Measurements from ENCODE around the gene GABRA4. TPM values are rescaled to one million over a fixed set of nuclear protein-coding genes. Genes with fewer than 3 reads are reported as not detected.

Gene GABRA4
- total RNA-seq: not detected in 2 replicates

DNA sequence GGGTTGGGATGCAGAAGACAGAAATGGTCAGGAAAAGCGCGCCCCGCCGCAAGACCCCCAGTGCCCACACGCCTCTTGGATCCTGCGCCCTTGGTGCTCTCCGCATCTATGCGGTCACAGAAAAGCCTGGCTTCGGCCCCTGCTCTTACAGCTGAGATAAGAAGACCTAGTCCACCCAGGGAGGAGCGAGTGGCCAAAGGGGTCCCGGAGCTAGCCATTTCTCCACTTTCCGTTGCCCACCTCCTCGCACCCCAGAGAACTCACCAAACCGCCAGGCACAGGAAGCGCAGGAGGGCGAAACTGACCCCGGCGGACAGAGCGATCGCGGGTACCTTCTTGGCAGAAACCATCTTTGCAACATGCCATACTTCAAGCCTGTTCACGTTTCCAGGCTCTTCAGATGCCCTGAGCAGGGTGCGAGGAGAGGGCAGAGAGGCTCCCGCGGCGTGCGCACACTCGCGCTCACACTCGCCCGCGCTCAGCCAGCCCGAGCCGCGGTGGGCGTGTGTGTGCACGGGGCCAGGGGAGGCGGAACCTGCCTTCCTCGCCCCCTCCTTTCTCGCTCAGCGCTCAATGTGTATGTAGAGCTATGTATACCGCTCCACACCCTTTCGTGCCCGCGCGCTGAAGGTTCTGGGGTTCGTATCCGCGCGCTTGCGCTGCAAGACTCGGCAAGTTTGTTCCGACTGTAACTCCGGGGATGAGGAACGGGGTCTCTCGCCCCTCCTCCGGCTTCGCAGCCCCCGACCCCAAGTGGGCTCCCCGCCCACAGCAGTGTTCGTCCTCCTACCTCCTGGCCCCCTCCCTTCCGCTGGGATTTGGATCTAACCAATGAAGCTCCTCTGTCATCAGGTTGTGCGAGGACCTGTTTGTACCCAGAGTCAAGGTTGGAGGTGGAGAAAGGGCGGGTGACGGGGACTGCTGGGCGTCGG lies at the start of gene GABRA4:
Gene GABRA4, minus strand, starts transcription at position 507 of the 932 bp plus-strand sequence. Its CDS starts 157 bp downstream, at position 350.
- TF ChIP-seq, protein P1, sequence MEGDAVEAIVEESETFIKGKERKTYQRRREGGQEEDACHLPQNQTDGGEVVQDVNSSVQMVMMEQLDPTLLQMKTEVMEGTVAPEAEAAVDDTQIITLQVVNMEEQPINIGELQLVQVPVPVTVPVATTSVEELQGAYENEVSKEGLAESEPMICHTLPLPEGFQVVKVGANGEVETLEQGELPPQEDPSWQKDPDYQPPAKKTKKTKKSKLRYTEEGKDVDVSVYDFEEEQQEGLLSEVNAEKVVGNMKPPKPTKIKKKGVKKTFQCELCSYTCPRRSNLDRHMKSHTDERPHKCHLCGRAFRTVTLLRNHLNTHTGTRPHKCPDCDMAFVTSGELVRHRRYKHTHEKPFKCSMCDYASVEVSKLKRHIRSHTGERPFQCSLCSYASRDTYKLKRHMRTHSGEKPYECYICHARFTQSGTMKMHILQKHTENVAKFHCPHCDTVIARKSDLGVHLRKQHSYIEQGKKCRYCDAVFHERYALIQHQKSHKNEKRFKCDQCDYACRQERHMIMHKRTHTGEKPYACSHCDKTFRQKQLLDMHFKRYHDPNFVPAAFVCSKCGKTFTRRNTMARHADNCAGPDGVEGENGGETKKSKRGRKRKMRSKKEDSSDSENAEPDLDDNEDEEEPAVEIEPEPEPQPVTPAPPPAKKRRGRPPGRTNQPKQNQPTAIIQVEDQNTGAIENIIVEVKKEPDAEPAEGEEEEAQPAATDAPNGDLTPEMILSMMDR (IDR thresholded peaks at IDR 0.05): no peak
- intact Hi-C loops (cut with micrococcal nuclease): no loop called here
- Mint-ChIP-seq H3K27ac (no peak within 1 kb of the TSS), H3K27me3 (peaks cover 36% of the 10 kb centered on the region), H3K36me3 (ENCODE audit: low read depth) (no peaks in the 10 kb centered on the region), H3K9me3 (no peaks in the 10 kb centered on the region), H3K4me3 (no peak within 1 kb of the TSS), H3K4me1 (peaks cover 7% of the 10 kb centered on the region)
- DNase-seq (no peak), ATAC-seq (ENCODE audit: low read depth) (no peak)
- POLR2A ChIA-PET: no interaction called here
- CTCF ChIA-PET: no interaction called here

DNA sequence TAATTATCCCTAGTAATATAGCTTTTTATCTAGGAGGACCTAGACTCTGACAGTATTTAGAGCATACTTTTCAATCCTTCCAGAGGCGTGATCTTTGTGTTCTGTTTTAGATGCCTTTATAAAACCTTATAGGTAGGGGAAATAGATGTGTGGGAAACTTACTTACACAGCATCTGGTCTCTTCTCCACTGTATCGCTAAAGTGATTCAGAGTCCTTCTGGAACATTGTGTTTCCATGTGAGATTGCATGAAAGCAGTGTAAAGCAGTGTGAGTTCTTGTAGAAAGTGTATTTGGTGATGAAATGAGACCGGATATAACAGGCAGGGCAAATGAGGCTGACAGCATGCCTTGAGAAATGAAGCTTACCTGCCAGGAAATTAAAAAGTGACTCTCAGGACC lies 47.4 kb upstream of the GABRA4 start:
- Mint-ChIP-seq H3K4me1 (no peaks in the 10 kb centered on the region), H3K4me3 (no peak overlapping the region), H3K9me3 (no peaks in the 10 kb centered on the region), H3K27ac (no peak overlapping the region), H3K36me3 (ENCODE audit: low read depth) (no peaks in the 10 kb centered on the region), H3K27me3 (peaks cover 2% of the 10 kb centered on the region)
- POLR2A ChIA-PET: no interaction called here
- CTCF ChIA-PET: no interaction called here
- no peak for DNase-seq
- intact Hi-C loops (cut with micrococcal nuclease): no loop called here
- TF ChIP-seq, protein P1 (IDR thresholded peaks at IDR 0.05): no peak
- no peak for ATAC-seq (ENCODE audit: low read depth)

DNA sequence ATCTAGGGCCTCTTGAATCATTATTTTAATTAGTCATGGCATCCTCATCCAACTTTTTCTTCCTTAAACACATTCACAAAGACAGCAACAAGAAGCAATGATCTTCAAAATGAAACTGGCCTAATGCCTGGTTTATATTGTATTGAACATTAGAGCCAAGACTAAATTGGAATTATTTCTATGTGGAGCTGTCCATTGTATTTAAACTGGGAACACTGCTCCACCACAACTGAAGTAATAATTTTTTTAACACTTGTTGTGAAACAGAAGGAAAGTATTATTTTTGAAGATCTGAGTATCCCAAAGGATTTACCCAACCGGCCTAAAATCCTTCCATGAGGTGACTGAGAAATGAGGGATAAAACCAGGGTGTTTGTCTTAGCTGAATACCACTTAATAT lies 44.9 kb upstream of the GABRA4 start:
- no peak for DNase-seq
- intact Hi-C loops (cut with micrococcal nuclease): no loop called here
- Mint-ChIP-seq H3K4me3 (no peak overlapping the region), H3K4me1 (no peaks in the 10 kb centered on the region), H3K27ac (no peak overlapping the region), H3K36me3 (ENCODE audit: low read depth) (no peaks in the 10 kb centered on the region), H3K27me3 (peaks cover 7% of the 10 kb centered on the region), H3K9me3 (no peaks in the 10 kb centered on the region)
- CTCF ChIA-PET: no interaction called here
- no peak for ATAC-seq (ENCODE audit: low read depth)
- TF ChIP-seq, protein P1 (IDR thresholded peaks at IDR 0.05): no peak
- POLR2A ChIA-PET: no interaction called here

DNA sequence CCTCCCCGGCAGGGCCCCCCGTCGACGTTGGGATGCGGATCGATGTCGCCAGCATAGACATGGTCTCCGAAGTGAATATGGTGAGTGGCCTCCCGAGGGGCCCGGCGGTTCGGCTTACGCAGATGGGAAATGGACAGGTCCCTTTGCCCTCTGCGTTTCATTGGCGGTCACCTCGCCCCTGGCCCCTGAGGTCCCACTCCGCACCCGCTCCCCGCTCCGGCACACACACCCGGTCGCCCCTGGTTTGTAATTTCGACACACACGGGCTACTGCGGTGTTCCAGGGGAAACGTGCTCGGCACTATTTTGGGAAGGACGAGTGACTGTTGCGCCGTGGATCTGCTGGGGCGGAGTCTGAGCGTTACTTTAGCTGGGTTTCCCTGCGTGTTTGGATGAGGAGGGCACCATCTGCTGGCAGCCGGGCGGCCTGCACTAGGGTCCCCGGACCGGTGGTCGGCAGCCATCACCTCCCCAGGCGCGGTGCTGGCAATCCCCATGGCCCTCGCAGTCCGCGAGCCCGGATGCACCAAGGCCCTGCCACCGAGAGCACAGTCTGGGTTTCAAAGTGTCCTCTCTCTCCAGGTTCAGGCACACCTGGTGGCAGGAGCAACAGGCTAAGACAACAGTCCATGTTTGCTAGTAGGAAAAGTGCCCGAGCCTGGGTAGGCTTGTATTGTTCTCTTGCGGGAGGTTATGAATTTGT lies 39.2 kb upstream of the GABRA4 start:
- CTCF ChIA-PET: interaction anchor here (1.1 kb wide), 1 partner anchor 9 kb away, joined by 3 read pairs; no protein-coding TSS in a partner anchor
- Mint-ChIP-seq H3K27ac (no peak overlapping the region), H3K4me3 (peak overlapping the region; percentile 32), H3K4me1 (peaks cover 20% of the 10 kb centered on the region), H3K36me3 (ENCODE audit: low read depth) (no peaks in the 10 kb centered on the region), H3K27me3 (peaks cover 34% of the 10 kb centered on the region), H3K9me3 (no peaks in the 10 kb centered on the region)
- intact Hi-C loops (cut with micrococcal nuclease): no loop called here
- TF ChIP-seq, protein P1 (IDR thresholded peaks at IDR 0.05): no peak
- ATAC-seq (ENCODE audit: low read depth) (peak; percentile 42), DNase-seq (no peak)
- POLR2A ChIA-PET: no interaction called here

- no peak for DNase-seq
- H3K27me3 Mint-ChIP-seq: peaks cover 34% of the 10 kb centered on the region
- intact Hi-C loops (cut with micrococcal nuclease): no loop called here
- ATAC-seq (ENCODE audit: low read depth): no peak
- H3K27ac Mint-ChIP-seq: no peak overlapping the region
- no peaks in the 10 kb centered on the region for H3K9me3 Mint-ChIP-seq
- TF ChIP-seq, protein P1 (IDR thresholded peaks at IDR 0.05): no peak
- H3K4me1 Mint-ChIP-seq: peaks cover 20% of the 10 kb centered on the region
- ChIA-PET POLR2A (no interaction called here), CTCF (no interaction called here)
- peak overlapping the region; percentile 32 for H3K4me3 Mint-ChIP-seq
- H3K36me3 Mint-ChIP-seq (ENCODE audit: low read depth): no peaks in the 10 kb centered on the region
These were observed 38.5 kb upstream of the GABRA4 start for GRCh38 chr4:47031751-47032404.
